Central memory CD8-positive, alpha-beta T cell (primary cell): ENCODE results near the gene PLXNA4.

ENCODE experiments used
- ATAC-seq: fragments of 150-1000 bp; cut with Tn5 transposase; replicated peaks from 2 replicates; pipeline ENCODE4 v1.10.0; 2022; ENCODE audit warnings: mild to moderate bottlenecking, moderate FRiP score, moderate number of reproducible peaks; ENCODE audit not compliant: poor library complexity, severe bottlenecking; ENCODE audit errors: extremely low read depth
- DNase-seq, 2 donors: peaks; one replicate each; pipeline ENCODE4 v3.0.0; 2021; ENCODE audit warnings: low spot score in 2 of 2
- H3K27ac Mint-ChIP-seq: one replicate; pipeline ENCODE4 v1.8.0; 2022; ENCODE audit warnings: low read depth, mild to moderate bottlenecking, moderate library complexity, mixed read lengths
- H3K27me3 Mint-ChIP-seq: one replicate; pipeline ENCODE4 v1.8.0; 2022; ENCODE audit warnings: mixed read lengths
- H3K36me3 Mint-ChIP-seq: one replicate; pipeline ENCODE4 v1.8.0; 2022; ENCODE audit warnings: mild to moderate bottlenecking, moderate library complexity, mixed read lengths; ENCODE audit not compliant: insufficient read depth
- H3K4me1 Mint-ChIP-seq: one replicate; pipeline ENCODE4 v1.8.0; 2022; ENCODE audit warnings: mixed read lengths
- H3K4me3 Mint-ChIP-seq: one replicate; pipeline ENCODE4 v1.8.0; 2022; ENCODE audit warnings: mild to moderate bottlenecking, moderate library complexity, mixed read lengths
- H3K9me3 Mint-ChIP-seq: one replicate; pipeline ENCODE4 v1.8.0; 2022; ENCODE audit warnings: mixed read lengths

The PLXNA4 gene

GRCh38 chr7:132247995-132248618 lies 328.2 kb downstream of the PLXNA4 start:
- DNase-seq: no peak
- Mint-ChIP-seq H3K4me3 (no peak overlapping the region), H3K36me3 (no peaks in the 10 kb centered on the region), H3K4me1 (no peaks in the 10 kb centered on the region), H3K9me3 (peaks cover 5% of the 10 kb centered on the region), H3K27me3 (peaks cover 66% of the 10 kb centered on the region), H3K27ac (no peak overlapping the region)
- ATAC-seq: no peak

DNA sequence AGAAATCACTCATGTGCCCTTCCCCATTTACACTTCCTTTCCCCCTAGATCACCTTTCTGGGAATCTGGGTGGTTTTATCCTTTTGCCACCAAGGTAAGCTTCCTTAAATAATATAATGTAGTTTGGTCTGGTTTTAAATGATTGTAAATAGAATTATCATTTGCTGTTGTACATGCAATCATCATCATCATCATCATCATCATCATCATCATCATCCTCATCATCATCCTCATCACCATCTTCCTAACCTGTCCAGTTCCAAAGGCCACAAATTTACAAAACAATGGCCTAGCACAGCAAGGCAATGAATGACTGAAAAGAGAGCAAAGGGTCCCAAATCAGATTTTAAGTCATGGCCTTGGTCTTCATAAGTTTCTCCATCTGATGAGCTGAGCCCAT lies 329.7 kb downstream of the PLXNA4 start:
- ATAC-seq: no peak
- Mint-ChIP-seq H3K36me3 (no peaks in the 10 kb centered on the region), H3K4me3 (no peak overlapping the region), H3K9me3 (peaks cover 5% of the 10 kb centered on the region), H3K4me1 (no peaks in the 10 kb centered on the region), H3K27me3 (peaks cover 63% of the 10 kb centered on the region), H3K27ac (no peak overlapping the region)
- DNase-seq: no peak

DNA sequence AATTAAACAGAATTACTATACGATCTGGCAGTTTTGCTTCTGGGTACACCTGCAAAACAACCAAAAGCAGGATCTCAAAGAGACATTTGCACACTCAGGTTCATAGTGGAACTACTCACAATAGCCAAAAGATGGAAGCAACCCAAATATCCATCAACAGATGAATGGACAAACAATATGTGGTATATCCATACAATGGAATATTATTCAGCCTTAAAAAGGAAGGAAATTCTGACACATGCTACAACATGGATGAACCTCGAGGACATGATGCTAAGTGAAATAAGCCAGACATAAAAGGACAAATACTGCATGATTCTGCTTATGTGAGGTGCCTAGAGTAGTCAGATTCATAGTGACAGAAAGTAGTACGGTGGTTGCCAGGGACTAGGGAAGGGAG lies 330.7 kb downstream of the PLXNA4 start:
- Mint-ChIP-seq H3K4me1 (no peaks in the 10 kb centered on the region), H3K9me3 (peaks cover 5% of the 10 kb centered on the region), H3K4me3 (no peak overlapping the region), H3K27ac (no peak overlapping the region), H3K36me3 (no peaks in the 10 kb centered on the region), H3K27me3 (peaks cover 53% of the 10 kb centered on the region)
- ATAC-seq: no peak
- no peak for DNase-seq

DNA sequence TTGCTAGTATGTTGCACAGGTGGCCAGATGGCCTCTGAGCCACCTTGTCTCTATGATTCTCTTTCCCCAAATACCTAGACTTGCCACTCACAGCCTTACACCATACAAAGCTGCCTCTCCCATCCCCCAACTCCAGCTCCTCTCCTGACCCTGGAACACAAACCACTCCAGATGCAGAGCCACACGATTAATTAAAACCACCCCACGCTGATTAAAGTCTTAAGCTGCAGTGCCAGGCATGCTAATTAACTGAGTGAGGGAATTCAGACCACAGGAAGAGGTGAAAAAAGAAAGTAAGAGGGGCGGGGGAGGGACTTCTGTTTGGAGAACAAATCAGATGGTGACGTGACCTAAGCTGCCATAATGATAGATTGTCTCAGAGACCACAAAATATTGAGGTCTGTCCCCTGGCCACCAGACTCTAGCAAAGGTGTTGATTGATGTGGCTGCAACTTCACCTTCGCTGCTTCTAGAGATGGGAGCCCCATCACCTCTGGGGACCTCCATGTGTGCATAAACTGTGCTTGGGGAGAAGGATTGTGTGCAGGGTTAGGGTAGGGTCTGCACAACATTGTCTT lies 331.3 kb downstream of the PLXNA4 start:
- no peak overlapping the region for H3K4me3 Mint-ChIP-seq
- H3K9me3 Mint-ChIP-seq: peaks cover 5% of the 10 kb centered on the region
- H3K36me3 Mint-ChIP-seq: no peaks in the 10 kb centered on the region
- H3K27me3 Mint-ChIP-seq: peaks cover 47% of the 10 kb centered on the region
- DNase-seq (no peak), ATAC-seq (no peak)
- no peaks in the 10 kb centered on the region for H3K4me1 Mint-ChIP-seq
- H3K27ac Mint-ChIP-seq: no peak overlapping the region

GRCh38 chr7:132243463-132243862 lies 332.8 kb downstream of the PLXNA4 start:
- Mint-ChIP-seq H3K27ac (no peak overlapping the region), H3K27me3 (peaks cover 43% of the 10 kb centered on the region), H3K36me3 (no peaks in the 10 kb centered on the region), H3K4me1 (no peaks in the 10 kb centered on the region), H3K9me3 (peaks cover 5% of the 10 kb centered on the region), H3K4me3 (no peak overlapping the region)
- ATAC-seq (no peak), DNase-seq (no peak)

DNA sequence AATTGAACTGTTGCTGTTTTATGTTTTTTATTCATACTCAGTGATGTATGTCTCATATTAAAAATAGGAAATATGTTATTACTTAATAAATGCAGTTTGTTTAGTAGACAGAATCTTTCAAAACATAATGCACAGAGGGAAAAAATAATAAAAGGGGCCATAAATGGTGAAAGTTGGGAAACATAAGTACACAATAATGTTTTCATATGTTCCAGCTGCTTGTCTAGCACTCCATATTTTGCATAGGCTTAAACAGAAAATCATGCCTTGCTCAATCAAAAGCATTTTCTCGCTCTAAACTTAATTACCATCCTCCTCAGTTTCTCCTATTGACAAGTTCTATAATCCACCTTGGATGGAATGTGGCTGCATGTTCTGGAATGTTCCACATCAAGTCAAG lies 333.2 kb downstream of the PLXNA4 start:
- no peaks in the 10 kb centered on the region for H3K4me1 Mint-ChIP-seq
- peaks cover 5% of the 10 kb centered on the region for H3K9me3 Mint-ChIP-seq
- ATAC-seq (no peak), DNase-seq (no peak)
- peaks cover 39% of the 10 kb centered on the region for H3K27me3 Mint-ChIP-seq
- no peak overlapping the region for H3K27ac Mint-ChIP-seq
- H3K4me3 Mint-ChIP-seq: no peak overlapping the region
- H3K36me3 Mint-ChIP-seq: no peaks in the 10 kb centered on the region

GRCh38 chr7:132242192-132242812 lies 334.0 kb downstream of the PLXNA4 start:
- DNase-seq (no peak), ATAC-seq (no peak)
- H3K9me3 Mint-ChIP-seq: peaks cover 5% of the 10 kb centered on the region
- H3K36me3 Mint-ChIP-seq: no peaks in the 10 kb centered on the region
- peaks cover 33% of the 10 kb centered on the region for H3K27me3 Mint-ChIP-seq
- H3K4me3 Mint-ChIP-seq: no peak overlapping the region
- no peak overlapping the region for H3K27ac Mint-ChIP-seq
- no peaks in the 10 kb centered on the region for H3K4me1 Mint-ChIP-seq

GRCh38 chr7:132240821-132241422 lies 335.3 kb downstream of the PLXNA4 start:
- Mint-ChIP-seq H3K4me3 (no peak overlapping the region), H3K27me3 (peaks cover 19% of the 10 kb centered on the region), H3K36me3 (no peaks in the 10 kb centered on the region), H3K27ac (no peak overlapping the region), H3K4me1 (no peaks in the 10 kb centered on the region), H3K9me3 (peaks cover 5% of the 10 kb centered on the region)
- ATAC-seq (no peak), DNase-seq (no peak)

GRCh38 chr7:132240262-132240661 lies 336.0 kb downstream of the PLXNA4 start:
- H3K4me3 Mint-ChIP-seq: no peak overlapping the region
- no peaks in the 10 kb centered on the region for H3K9me3 Mint-ChIP-seq
- no peaks in the 10 kb centered on the region for H3K36me3 Mint-ChIP-seq
- DNase-seq (no peak), ATAC-seq (no peak)
- H3K27me3 Mint-ChIP-seq: peaks cover 14% of the 10 kb centered on the region
- no peak overlapping the region for H3K27ac Mint-ChIP-seq
- H3K4me1 Mint-ChIP-seq: no peaks in the 10 kb centered on the region

DNA sequence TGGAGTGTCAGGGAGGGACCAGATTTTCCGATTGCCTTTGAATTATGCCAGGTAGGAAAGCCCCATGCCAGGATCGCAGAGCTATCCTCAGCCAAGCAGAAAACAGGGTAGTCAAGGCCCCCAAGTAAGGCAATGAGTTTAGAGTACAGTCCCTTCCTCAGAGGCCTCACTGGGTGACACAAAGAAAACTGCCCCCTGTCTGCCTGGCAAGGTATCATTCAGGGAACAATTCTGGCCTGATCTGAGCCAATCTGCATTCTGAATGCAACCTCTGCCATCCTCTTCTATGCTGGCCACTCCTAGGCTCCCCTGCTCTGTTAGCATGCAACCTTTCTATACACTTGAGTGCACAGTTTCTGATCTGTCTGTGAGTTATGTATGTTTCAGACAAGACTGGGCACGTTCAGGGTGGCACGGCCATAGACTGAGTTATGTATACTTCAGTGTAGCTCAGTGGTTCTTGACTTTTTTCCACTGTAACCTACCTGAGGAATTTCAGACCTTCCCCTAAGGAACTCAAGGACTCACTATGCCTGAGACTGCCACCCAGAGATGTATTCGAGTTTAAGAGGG lies 336.8 kb downstream of the PLXNA4 start:
- H3K9me3 Mint-ChIP-seq: no peaks in the 10 kb centered on the region
- H3K27ac Mint-ChIP-seq: no peak overlapping the region
- peaks cover 7% of the 10 kb centered on the region for H3K27me3 Mint-ChIP-seq
- no peak for ATAC-seq
- H3K36me3 Mint-ChIP-seq: no peaks in the 10 kb centered on the region
- DNase-seq: no peak
- no peak overlapping the region for H3K4me3 Mint-ChIP-seq
- no peaks in the 10 kb centered on the region for H3K4me1 Mint-ChIP-seq

- DNase-seq (no peak), ATAC-seq (no peak)
- Mint-ChIP-seq H3K36me3 (no peaks in the 10 kb centered on the region), H3K9me3 (no peaks in the 10 kb centered on the region), H3K27me3 (peaks cover 19% of the 10 kb centered on the region), H3K4me3 (no peak overlapping the region), H3K27ac (no peak overlapping the region), H3K4me1 (no peaks in the 10 kb centered on the region)
Observed at GRCh38 chr7:132234711-132235110, 341.6 kb downstream of the PLXNA4 start.

- H3K9me3 Mint-ChIP-seq: no peaks in the 10 kb centered on the region
- H3K27ac Mint-ChIP-seq: no peak overlapping the region
- H3K36me3 Mint-ChIP-seq: no peaks in the 10 kb centered on the region
- H3K4me1 Mint-ChIP-seq: no peaks in the 10 kb centered on the region
- ATAC-seq (no peak), DNase-seq (no peak)
- H3K4me3 Mint-ChIP-seq: no peak overlapping the region
- H3K27me3 Mint-ChIP-seq: peaks cover 41% of the 10 kb centered on the region
Observed at GRCh38 chr7:132232406-132232805, 343.9 kb downstream of the PLXNA4 start.

DNA sequence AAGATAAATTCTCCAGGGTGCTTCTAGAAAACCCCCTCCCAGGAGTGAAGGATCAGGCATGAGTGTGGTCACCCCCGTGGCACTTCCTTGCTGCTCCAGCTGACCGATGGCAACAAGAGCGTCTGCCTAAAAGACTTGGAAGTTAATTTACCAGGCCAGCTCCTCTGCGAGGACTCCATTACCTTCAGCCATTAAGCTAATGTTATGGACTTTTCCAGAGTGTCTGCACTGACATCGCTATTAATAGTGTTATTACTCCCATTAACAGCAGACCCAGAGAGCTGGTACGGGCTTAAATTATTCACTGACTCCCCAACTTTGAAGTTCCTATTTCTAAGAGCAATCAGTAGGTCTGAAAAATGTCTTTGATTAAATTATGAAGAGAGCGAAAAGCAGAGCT lies 345.8 kb downstream of the PLXNA4 start:
- ATAC-seq (no peak), DNase-seq (no peak)
- no peak overlapping the region for H3K27ac Mint-ChIP-seq
- H3K9me3 Mint-ChIP-seq: no peaks in the 10 kb centered on the region
- H3K36me3 Mint-ChIP-seq: no peaks in the 10 kb centered on the region
- no peak overlapping the region for H3K4me3 Mint-ChIP-seq
- H3K4me1 Mint-ChIP-seq: no peaks in the 10 kb centered on the region
- peaks cover 46% of the 10 kb centered on the region for H3K27me3 Mint-ChIP-seq
